AG08395 (cell line): Measurements from ENCODE around the gene DSCAM.
A peak's percentile ranks its signal among the peaks of the same experiment; 100 is the strongest.
"Not testable (repeated sequence)": the region's sequence is repeated elsewhere in the genome, so short reads cannot be mapped to it uniquely, and the experiment has no call there.

Experiments
- DNase-seq: peaks from one replicate; pipeline ENCODE4 v3.0.0; 2012; ENCODE audit warnings: mixed read lengths, low spot score

The DSCAM gene

GRCh38 chr21:40047993-40048730 lies 798.8 kb downstream of the DSCAM start:
- peak; percentile 15 for DNase-seq

- no peak for DNase-seq
Measured at GRCh38 chr21:40047211-40047610, 799.7 kb downstream of the DSCAM start.

GRCh38 chr21:40043866-40044265 lies 803.1 kb downstream of the DSCAM start:
- no peak for DNase-seq

GRCh38 chr21:40043423-40043822 lies 803.5 kb downstream of the DSCAM start:
- no peak for DNase-seq

GRCh38 chr21:40041446-40041845 lies 805.5 kb downstream of the DSCAM start:
- no peak for DNase-seq

DNA sequence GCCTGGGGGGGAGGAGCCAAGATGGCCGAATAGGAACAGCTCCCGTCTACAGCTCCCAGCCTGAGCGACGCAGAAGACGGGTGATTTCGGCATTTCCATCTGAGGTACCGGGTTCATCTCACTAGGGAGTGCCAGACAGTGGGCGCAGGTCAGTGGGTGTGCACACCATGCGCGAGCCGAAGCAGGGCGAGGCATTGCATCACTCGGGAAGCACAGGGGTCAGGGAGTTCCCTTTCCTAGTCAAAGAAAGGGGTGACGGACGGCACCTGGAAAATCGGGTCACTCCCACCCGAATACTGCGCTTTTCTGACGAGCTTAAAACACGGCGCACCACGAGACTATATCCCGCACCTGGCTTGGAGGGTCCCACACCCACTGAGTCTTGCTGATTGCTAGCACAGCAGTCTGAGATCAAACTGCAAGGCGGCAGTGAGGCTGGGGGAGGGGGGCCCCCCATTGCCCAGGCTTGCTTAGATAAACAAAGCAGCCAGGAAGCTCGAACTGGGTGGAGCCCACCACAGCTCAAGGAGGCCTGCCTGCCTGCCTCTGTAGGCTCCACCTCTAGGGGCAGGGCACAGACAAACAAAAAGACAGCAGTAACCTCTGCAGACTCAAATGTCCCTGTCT lies 813.7 kb downstream of the DSCAM start:
- not testable (repeated sequence) for DNase-seq

- no peak for DNase-seq
Measured at GRCh38 chr21:40029888-40030287, 817.1 kb downstream of the DSCAM start.

GRCh38 chr21:40028393-40028792 lies 818.6 kb downstream of the DSCAM start:
- not testable (repeated sequence) for DNase-seq

DNA sequence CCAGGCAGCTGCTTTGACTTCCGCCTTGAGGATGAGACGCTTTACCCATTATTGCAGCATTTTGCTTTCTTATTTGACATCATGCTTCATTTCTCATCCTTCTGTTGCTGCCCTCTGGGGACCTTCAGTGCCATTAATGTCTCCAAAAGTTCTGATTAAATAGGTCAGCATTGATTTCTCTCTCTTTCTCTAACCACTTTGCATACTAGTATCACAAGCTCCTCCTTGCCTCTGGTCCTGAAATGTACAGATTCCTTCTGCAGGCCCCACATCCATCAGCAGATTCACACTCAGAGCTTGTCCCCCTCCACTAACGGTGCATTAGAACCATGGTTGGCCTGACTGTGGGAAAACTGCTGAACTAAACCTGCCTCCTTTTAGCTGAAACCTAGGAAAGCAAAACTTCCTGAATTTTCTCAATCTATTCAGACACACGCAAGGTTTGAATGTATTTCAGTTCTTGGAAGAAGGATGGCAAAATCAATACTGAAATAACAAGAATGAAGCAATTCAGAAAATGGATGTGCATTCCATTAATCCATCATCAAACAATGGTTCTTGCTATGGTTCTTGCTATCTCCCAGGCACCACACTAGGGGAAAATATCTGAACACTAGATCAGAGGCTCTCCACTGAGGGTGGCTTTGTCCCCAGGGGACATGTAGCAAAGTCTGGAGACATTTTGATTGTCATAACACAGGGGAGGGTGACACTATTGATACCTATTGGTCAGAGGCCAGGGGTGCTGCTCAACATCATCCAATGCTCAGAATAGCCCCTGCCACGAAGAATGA lies 825.2 kb downstream of the DSCAM start:
- no peak for DNase-seq

GRCh38 chr21:40020651-40021050 lies 826.3 kb downstream of the DSCAM start:
- no peak for DNase-seq

GRCh38 chr21:40018871-40019475 lies 828.0 kb downstream of the DSCAM start:
- DNase-seq: no peak

- DNase-seq: no peak
Measured at GRCh38 chr21:40016667-40017066, 830.3 kb downstream of the DSCAM start.

DNA sequence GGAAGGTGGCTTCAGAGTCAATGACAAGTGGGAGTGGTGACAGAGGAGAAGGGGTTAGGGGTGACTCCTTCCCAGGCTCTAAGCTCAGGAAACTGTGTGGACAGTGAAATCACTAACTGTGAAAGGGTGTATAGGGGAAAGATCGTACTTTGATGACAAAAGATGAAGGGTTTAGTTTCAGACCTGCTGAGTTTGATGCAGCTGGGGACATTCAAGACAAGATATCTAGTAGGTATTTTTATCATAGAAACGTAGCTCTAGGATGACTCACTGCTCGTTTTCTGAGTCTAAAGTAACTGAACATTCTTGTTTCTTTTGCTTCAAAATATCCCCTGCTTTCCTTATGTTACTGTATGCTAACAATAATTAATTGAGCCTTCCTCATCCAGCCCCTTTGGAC lies 830.7 kb downstream of the DSCAM start:
- DNase-seq: no peak

DNA sequence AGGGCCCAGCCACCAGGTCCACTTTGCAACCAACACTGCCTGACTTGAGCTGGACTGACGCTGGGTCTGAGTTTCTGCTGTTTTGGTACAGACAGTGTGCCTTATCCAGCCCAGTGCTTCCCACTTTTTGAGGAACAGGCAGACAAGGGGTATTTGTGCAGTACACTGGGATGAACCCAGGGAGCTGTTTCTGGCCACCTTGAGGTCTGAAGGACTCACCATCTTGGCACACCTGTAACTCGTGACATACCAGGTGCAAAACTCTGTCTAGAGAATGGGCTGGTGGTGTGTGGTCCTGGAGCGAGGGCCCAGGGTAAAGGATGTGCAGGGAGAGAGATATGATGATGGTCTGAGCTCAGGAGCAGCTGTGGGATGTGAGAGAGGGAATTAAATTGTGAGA lies 831.1 kb downstream of the DSCAM start:
- no peak for DNase-seq

GRCh38 chr21:40014394-40014793 lies 832.6 kb downstream of the DSCAM start:
- DNase-seq: no peak

- DNase-seq: no peak
Measured at GRCh38 chr21:40013001-40013735, 833.8 kb downstream of the DSCAM start.

DNA sequence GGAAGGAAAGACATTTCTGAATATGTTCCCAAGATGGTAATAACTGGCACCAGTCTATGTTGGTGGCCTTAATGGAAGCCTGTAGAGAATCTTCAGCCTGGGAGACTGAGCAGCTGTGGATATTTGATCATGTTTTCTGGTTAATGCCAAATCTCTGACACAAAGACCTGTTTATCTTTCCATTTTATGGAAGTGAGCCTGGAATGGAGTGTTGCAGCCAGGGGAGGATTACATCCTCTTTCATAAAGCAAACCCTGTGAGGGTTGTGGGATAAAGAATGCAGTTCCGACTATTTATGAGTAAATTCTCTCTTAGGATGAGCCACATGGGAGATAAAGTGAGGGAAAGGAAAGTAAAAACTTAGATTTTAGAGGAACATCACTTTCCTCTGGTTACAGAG lies 835.6 kb downstream of the DSCAM start:
- no peak for DNase-seq

DNA sequence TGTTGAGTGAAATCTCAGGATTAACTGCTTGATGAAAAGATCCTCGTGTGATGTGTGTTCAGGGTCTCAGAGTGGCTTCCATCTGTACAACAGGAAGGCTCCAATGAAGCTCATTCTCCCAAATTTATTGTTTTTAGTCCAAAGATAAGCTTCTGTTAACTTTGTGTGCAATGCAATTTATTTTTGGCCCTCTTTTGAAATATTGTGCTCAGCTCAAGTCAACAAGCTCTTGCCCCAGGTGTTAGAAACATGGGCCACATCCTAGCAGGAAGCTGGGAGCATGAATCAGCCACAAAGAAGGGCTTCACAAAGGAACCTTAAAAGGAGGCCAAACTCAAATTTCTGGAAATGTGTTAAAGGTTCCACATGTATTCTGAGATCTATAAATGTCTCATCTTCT lies 844.0 kb downstream of the DSCAM start:
- no peak for DNase-seq

DNA sequence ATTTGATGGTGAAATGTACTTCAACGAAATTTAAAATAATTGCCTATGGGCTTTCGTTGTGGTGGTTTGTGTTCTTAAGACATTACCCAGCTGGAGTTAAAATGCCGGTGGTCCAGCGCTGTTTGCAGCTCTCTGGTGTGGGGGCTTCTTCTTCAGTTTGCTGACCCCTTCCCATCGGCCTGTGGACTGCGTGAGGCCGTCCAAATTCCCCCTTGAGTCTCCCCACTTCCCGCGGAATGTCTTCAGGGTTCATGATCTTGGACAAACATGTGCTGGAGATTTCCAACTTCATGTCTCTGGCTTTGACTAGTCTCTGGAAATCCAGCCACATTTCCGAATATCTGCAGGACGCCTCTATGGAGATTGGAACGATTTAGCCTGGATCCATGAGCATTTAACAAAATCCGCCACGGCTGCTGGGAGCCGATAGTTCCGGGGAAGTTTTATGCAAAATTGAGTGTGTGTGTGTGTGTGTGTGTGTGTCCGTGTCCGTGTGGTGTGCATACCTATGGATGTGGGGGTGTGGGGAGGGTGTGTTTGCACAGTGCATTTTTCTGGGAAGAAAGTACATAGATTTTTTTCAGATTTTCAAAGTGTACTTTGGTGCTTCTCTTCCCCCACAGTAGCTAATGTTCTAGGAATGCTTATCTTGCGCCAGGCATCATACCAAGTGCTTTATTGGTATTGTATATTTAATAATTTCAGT lies 862.5 kb downstream of the DSCAM start:
- DNase-seq: no peak

DNA sequence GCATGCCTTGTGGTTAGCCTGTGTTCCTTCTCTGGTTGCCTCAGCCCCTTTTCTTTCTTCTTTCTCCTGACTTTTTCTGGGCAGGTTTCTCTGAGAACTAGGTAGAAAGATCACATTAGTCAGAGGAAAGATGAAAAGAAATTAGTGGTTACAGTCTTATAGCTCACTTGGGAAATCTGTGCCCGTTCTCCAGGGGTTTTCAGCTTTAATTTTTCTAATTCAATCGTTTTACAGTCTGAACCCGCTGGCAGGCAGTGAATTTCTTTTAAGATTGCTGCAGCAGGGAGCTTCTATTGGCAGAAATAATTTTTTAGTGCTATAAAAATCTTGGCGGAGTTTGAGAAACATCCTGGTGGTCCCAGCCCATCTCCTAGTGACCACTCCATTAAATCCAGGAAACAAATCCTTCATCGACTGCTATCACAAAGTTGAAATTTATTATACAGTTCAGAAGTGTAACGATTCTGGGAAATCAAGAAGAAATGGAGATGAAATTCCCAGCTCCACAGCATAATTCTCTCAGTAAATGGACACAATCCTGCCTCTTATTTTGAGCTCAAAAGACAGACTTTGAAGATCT lies 866.6 kb downstream of the DSCAM start:
- DNase-seq: no peak

GRCh38 chr21:39979321-39979720 lies 867.6 kb downstream of the DSCAM start:
- no peak for DNase-seq
